A549 (cell line): Measurements from ENCODE around the gene GIMD1.

Source experiments
- POLR2A ChIP-seq: IDR thresholded peaks from 2 replicates; pipeline ENCODE4 v1.6.1; 2012; ENCODE audit warnings: mild to moderate bottlenecking, low read length
- ZC3H11A ChIP-seq: fragments of 450-650 bp; IDR thresholded peaks from 2 replicates; pipeline ENCODE4 v1.6.1; 2014; ENCODE audit warnings: antibody characterized with exemption, mild to moderate bottlenecking
- TF ChIP-seq, protein P1 (sequence below): fragments of >200 bp; sonication (Bioruptor Twin); formaldehyde crosslinking; IDR thresholded peaks from 3 replicates; pipeline ENCODE4 v1.5.1; 2016

DNA sequence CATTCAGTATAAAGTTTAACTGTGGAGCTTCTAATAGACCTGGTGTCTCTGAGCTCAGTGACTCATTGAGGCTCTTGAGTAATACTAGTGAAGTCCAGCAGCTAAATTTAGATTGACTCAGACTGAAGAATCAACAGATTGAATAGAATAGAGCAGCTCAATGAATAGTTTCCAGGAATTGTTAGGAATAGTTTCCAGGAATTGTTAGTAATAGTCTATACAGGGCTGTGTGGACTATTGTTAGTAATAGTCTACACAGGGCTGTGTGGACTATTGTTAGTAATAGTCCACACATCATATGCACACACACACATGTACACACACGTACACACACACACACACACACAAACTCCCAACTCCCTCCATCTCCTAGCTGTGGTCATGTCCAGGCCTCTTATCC lies 3.0 kb downstream of the GIMD1 start:
- TF ChIP-seq, protein P1, sequence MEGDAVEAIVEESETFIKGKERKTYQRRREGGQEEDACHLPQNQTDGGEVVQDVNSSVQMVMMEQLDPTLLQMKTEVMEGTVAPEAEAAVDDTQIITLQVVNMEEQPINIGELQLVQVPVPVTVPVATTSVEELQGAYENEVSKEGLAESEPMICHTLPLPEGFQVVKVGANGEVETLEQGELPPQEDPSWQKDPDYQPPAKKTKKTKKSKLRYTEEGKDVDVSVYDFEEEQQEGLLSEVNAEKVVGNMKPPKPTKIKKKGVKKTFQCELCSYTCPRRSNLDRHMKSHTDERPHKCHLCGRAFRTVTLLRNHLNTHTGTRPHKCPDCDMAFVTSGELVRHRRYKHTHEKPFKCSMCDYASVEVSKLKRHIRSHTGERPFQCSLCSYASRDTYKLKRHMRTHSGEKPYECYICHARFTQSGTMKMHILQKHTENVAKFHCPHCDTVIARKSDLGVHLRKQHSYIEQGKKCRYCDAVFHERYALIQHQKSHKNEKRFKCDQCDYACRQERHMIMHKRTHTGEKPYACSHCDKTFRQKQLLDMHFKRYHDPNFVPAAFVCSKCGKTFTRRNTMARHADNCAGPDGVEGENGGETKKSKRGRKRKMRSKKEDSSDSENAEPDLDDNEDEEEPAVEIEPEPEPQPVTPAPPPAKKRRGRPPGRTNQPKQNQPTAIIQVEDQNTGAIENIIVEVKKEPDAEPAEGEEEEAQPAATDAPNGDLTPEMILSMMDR = no peak
- no peak for TF ChIP-seq ZC3H11A
- no peak for TF ChIP-seq POLR2A
